Parathyroid adenoma (tissue), 2 donors: Measurements from ENCODE around the gene GPR37L1.

Experiments
- H2AFZ ChIP-seq: fragments of 300-600 bp; sonication (generic); one replicate; pipeline ENCODE4 v1.7.0; 2017; ENCODE audit warnings: antibody characterized with exemption, mild to moderate bottlenecking
- H3K27ac ChIP-seq: fragments of 300-600 bp; sonication (generic); one replicate; pipeline ENCODE4 v1.7.0; 2017
- H3K27me3 ChIP-seq: fragments of 300-600 bp; sonication (generic); one replicate; pipeline ENCODE4 v1.7.0; 2017; ENCODE audit warnings: low read length; ENCODE audit not compliant: control insufficient read depth, insufficient read depth
- H3K36me3 ChIP-seq: fragments of 300-600 bp; sonication (generic); one replicate; pipeline ENCODE4 v1.7.0; 2017; ENCODE audit warnings: low read length; ENCODE audit not compliant: control insufficient read depth, insufficient read depth
- H3K4me1 ChIP-seq: fragments of 300-600 bp; sonication (generic); one replicate; pipeline ENCODE4 v1.7.0; 2017; ENCODE audit warnings: control low read depth
- H3K4me2 ChIP-seq: fragments of 300-600 bp; sonication (generic); one replicate; pipeline ENCODE4 v1.7.0; 2017; ENCODE audit warnings: low read length
- H3K4me3 ChIP-seq: fragments of 300-600 bp; sonication (generic); one replicate; pipeline ENCODE4 v1.7.0; 2017; ENCODE audit warnings: low read depth, low read length
- H3K79me2 ChIP-seq: fragments of 300-600 bp; sonication (generic); one replicate; pipeline ENCODE4 v1.7.0; 2017; ENCODE audit warnings: control low read depth
- H3K9ac ChIP-seq: fragments of 300-600 bp; sonication (generic); one replicate; pipeline ENCODE4 v1.7.0; 2017; ENCODE audit warnings: mild to moderate bottlenecking
- H3K9me3 ChIP-seq: fragments of 300-600 bp; sonication (generic); one replicate; pipeline ENCODE4 v1.7.0; 2017; ENCODE audit warnings: low read length; ENCODE audit not compliant: control insufficient read depth
- CTCF ChIP-seq: fragments of 300-600 bp; sonication (generic); IDR thresholded peaks from one replicate; pipeline ENCODE4 v1.7.0; 2017; ENCODE audit warnings: antibody characterized with exemption, mild to moderate bottlenecking
- donor health status: primary hyperparathyroidism.

The GPR37L1 gene

GRCh38 chr1:202129453-202130296 is 7.0 kb downstream of the GPR37L1 start:
- TF ChIP-seq CTCF, result no peak
- H3K79me2 ChIP-seq, result no peaks in the 10 kb centered on the region
- H3K9ac ChIP-seq, result no peak overlapping the region

GRCh38 chr1:202130297-202130721 is 7.6 kb downstream of the GPR37L1 start:
- Histone ChIP-seq H3K4me2 (no peak overlapping the region), H3K79me2 (no peaks in the 10 kb centered on the region), H3K27ac (no peak overlapping the region), H3K9me3 (no peaks in the 10 kb centered on the region), H3K36me3 (no peaks in the 10 kb centered on the region), H2AFZ (no peak overlapping the region), H3K4me1 (peaks cover 9% of the 10 kb centered on the region), H3K4me3 (no peak overlapping the region), H3K27me3 (no peaks in the 10 kb centered on the region), H3K9ac (no peak overlapping the region)
- TF ChIP-seq CTCF, result no peak

More at GRCh38 chr1:202129453-202130296, 7.0 kb downstream of the GPR37L1 start:
- Histone ChIP-seq H3K36me3 (no peaks in the 10 kb centered on the region), H3K27me3 (no peaks in the 10 kb centered on the region), H2AFZ (no peak overlapping the region), H3K27ac (no peak overlapping the region), H3K4me3 (no peak overlapping the region), H3K9me3 (no peaks in the 10 kb centered on the region), H3K4me2 (no peak overlapping the region), H3K4me1 (peaks cover 9% of the 10 kb centered on the region)

- no peak overlapping the region for H3K4me2 ChIP-seq
- H2AFZ ChIP-seq, result no peak overlapping the region
- H3K36me3 ChIP-seq, result no peaks in the 10 kb centered on the region
- peaks cover 9% of the 10 kb centered on the region for H3K4me1 ChIP-seq
- no peaks in the 10 kb centered on the region for H3K79me2 ChIP-seq
- H3K27ac ChIP-seq, result no peak overlapping the region
- H3K27me3 ChIP-seq, result no peaks in the 10 kb centered on the region
- no peaks in the 10 kb centered on the region for H3K9me3 ChIP-seq
- H3K4me3 ChIP-seq, result no peak overlapping the region
- no peak overlapping the region for H3K9ac ChIP-seq
- TF ChIP-seq CTCF, result no peak
Observed at GRCh38 chr1:202130816-202131522, 8.3 kb downstream of the GPR37L1 start.

GRCh38 chr1:202131956-202132821 is 9.5 kb downstream of the GPR37L1 start:
- Histone ChIP-seq H3K79me2 (no peaks in the 10 kb centered on the region), H3K36me3 (no peaks in the 10 kb centered on the region), H3K9me3 (no peaks in the 10 kb centered on the region), H3K27me3 (no peaks in the 10 kb centered on the region), H3K9ac (no peak overlapping the region), H3K27ac (peak overlapping the region; percentile 77), H3K4me1 (peaks cover 9% of the 10 kb centered on the region), H3K4me3 (no peak overlapping the region), H3K4me2 (peak overlapping the region; percentile 23), H2AFZ (peak overlapping the region; percentile 33)
- no peak for TF ChIP-seq CTCF
